ENCODE data around the gene SLF1. TPM values are rescaled to one million over a fixed set of nuclear protein-coding genes. Genes with fewer than 3 reads are reported as not detected.
"Not testable (repeated sequence)": the region's sequence is repeated elsewhere in the genome, so short reads cannot be mapped to it uniquely, and the experiment has no call there.

SLF1 gene
- total RNA-seq, result 10 to 100 TPM in 1 of 7 donors, 1 to 10 TPM in 6; 3.8 to 11.2 (median 5.3) TPM
- polyA plus RNA-seq, result 1 to 10 TPM; 2.4 to 2.8 TPM
- long read RNA-seq, donor 1, partial matches to known transcripts, result 3 of 3 reads
- long read RNA-seq, donor 1, other reads (novel, unspliced or antisense), result 0 of 3 reads
- long read RNA-seq, donor 2, full-length matches to known transcripts, result 5 of 5 reads
- long read RNA-seq, donor 2, partial matches to known transcripts, result 0 of 5 reads
- long read RNA-seq, donor 2, other reads (novel, unspliced or antisense), result 0 of 5 reads
- long read RNA-seq, donor 3, full-length matches to known transcripts, result 3 of 4 reads
- long read RNA-seq, donor 3, partial matches to known transcripts, result 0 of 4 reads
- long read RNA-seq, donor 3, other reads (novel, unspliced or antisense), result 1 of 4 reads

- intact Hi-C loops (cut with DNase I), result no loop called here
- no peaks in the 10 kb centered on the region for H3K36me3 ChIP-seq
- H3K27ac ChIP-seq, result no peak within 1 kb of the TSS
- no peaks in the 10 kb centered on the region for H3K4me1 ChIP-seq (ENCODE audit: insufficient read depth)
- DNase-seq, result peak; percentile 79 to 89 (median 80)
- H3K4me3 ChIP-seq, result peak within 1 kb of the TSS; percentile 79
- WGBS, 3 donors, result 0 to 1% (median 0%) methylated on average over 47 to 63 of the region's 63 CpGs
- TF ChIP-seq EP300 (IDR thresholded peaks at IDR 0.05) (no peak), CTCF (IDR thresholded peaks at IDR 0.05) (no peak), POLR2A (IDR thresholded peaks at IDR 0.05) (no peak)
- H3K27me3 ChIP-seq, result no peaks in the 10 kb centered on the region
- H3K9me3 ChIP-seq, result no peaks in the 10 kb centered on the region
Observed at GRCh38 chr5:94618493-94619328, at the start of gene SLF1, which contains the start of gene KIAA0825. Gene SLF1 (plus strand): TSS chr5:94618669. CDS start chr5:94628811, 10,142 bp downstream. Gene KIAA0825 (minus strand): TSS chr5:94618604. CDS start chr5:94537126, 81,478 bp downstream.

- Histone ChIP-seq H3K27ac (no peak overlapping the region), H3K4me1 (ENCODE audit: insufficient read depth) (no peaks in the 10 kb centered on the region), H3K9me3 (no peaks in the 10 kb centered on the region), H3K36me3 (no peaks in the 10 kb centered on the region), H3K27me3 (no peaks in the 10 kb centered on the region), H3K4me3 (no peak overlapping the region)
- intact Hi-C loops (cut with DNase I), result no loop called here
- TF ChIP-seq EP300 (IDR thresholded peaks at IDR 0.05) (no peak), CTCF (IDR thresholded peaks at IDR 0.05) (no peak), POLR2A (IDR thresholded peaks at IDR 0.05) (no peak)
- DNase-seq, result no peak
Observed at GRCh38 chr5:94571415-94571814, 47.1 kb upstream of the SLF1 start.

GRCh38 chr5:94573349-94573748 lies 45.1 kb upstream of the SLF1 start:
- H3K27me3 ChIP-seq; H3K9me3 ChIP-seq; DNase-seq; H3K27ac ChIP-seq; H3K4me1 ChIP-seq (ENCODE audit: insufficient read depth); H3K36me3 ChIP-seq; H3K4me3 ChIP-seq; intact Hi-C loops (cut with DNase I): not testable (repeated sequence)
- WGBS, 3 donors, result 77 to 93% (median 92%) methylated on average over 1 of the region's 1 CpG

GRCh38 chr5:94575196-94575595 lies 43.3 kb upstream of the SLF1 start:
- no peak for DNase-seq
- Histone ChIP-seq H3K36me3 (no peaks in the 10 kb centered on the region), H3K4me3 (no peak overlapping the region), H3K27me3 (no peaks in the 10 kb centered on the region), H3K9me3 (no peaks in the 10 kb centered on the region), H3K4me1 (ENCODE audit: insufficient read depth) (no peaks in the 10 kb centered on the region), H3K27ac (no peak overlapping the region)
- TF ChIP-seq EP300 (IDR thresholded peaks at IDR 0.05), result no peak
- TF ChIP-seq CTCF (IDR thresholded peaks at IDR 0.05), result no peak
- TF ChIP-seq POLR2A (IDR thresholded peaks at IDR 0.05), result no peak
- intact Hi-C loops (cut with DNase I), result no loop called here
- WGBS, 3 donors, result 68 to 76% (median 76%) methylated on average over 4 of the region's 4 CpGs

Measured in ovary (tissue), 10 donors.